Measurements from ENCODE around the gene GPSM3.
"Not testable (repeated sequence)": the region's sequence is repeated elsewhere in the genome, so short reads cannot be mapped to it uniquely, and the experiment has no call there.

GPSM3 gene

DNA sequence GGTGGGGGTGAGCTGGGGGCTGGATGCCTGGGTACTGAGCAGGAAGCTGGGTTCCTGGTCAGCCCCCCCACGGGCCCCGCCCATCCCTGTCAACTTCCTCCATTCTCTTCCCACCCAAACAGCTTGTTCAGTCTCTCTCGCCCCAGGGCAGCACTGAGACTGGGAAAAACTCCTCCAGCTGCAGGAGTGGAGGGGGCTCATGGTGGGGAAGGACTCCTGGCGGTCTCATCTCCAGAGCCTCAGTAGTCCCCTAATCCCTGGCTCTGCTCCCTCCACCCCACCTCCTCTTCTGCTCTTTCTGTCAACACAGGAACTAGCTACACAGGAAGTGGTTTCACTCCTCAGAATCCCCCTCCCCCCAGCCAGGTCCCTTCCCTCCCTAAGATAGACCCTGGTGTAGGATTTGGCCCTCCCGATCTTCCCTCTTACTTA lies at the start of gene GPSM3:
TSS of gene GPSM3 (minus strand) at position 36 of the 432 bp plus-strand sequence. CDS start 130 bp downstream, outside the sequence.
- no peak for DNase-seq

DNA sequence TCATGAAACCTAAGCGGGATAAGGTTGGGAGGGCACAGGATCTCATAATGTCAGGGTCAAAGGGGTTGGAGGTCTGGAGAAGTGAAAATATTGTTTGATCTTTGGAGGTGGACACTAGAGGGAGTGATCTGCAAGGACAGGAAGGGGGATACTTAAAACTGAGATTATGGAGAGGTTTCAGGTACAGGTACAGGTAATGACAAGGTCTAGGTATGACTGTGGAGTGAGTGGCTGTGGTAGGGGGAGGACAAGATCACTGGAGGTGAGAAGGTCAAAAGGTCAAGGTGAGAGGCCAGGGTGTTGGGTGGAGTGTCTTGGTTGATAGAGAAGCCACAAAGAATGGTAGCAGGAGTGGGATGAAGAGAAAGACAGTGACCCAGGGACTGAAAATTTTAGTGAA lies 48.2 kb upstream of the GPSM3 start:
- no peak for DNase-seq

GRCh38 chr6:32239462-32239861 lies 47.0 kb upstream of the GPSM3 start:
- DNase-seq = no peak

DNA sequence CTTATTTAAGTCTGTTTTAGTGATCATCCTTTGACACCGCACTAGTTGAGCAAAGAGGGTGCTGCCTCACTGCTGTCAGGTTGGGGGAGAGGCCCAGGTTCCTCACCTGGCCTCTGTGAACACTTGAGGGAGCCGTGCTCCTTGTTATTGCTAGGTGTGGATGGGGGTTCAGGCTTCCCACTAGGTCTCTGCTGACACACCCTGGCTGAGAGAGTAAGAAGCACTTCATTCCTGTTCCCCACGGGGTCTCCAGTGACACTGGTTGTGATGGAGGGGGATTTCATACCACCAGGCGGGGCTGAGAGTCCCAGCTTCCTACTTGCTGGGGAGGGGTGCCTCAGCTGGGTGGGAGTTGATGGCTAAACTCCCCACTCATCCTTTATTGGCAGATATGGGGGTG lies 42.5 kb upstream of the GPSM3 start:
- no peak for DNase-seq

DNA sequence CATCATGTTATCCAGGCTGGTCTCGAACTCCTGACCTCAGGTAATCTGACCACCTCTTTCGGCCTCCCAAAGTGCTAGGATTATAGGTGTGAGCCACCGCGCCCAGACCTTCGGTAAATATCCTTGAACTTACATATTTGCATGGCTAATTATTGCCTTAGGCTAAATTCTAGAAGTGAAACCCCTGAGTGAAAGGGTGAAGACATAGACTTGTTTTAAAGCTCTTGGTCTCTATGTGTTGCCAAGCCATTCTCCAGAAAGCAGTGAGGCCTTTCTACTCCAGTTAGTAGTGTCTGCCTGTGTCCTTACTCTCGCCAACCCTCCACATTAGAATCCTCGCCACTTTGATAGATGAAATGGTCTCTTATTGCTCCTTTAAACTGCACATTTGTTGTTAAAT lies 34.0 kb upstream of the GPSM3 start:
- DNase-seq = no peak

DNA sequence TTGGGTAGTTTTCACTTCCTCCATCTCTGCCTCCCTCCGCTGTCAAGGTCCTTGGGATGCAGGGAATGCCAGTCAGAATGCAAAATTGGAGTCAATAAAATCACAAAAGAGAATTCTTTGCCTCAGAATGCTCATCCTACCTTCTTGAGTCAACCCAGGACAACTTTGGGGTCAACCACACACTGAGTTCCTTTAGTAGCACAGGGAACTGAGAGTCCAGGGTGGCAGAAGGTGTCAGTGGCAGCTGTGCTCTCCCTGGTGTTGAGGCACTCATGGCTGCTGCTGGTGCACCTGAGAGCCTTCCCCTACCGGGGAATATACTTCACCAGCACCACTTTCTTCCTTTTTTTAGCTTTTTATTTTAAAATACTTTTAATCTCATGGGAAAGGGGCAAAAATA lies 32.3 kb upstream of the GPSM3 start:
- DNase-seq = no peak

- no peak for DNase-seq
Observed at GRCh38 chr6:32223258-32224235, 31.1 kb upstream of the GPSM3 start, which contains the start of gene NOTCH4. Gene NOTCH4 (minus strand): TSS chr6:32224067. CDS start chr6:32223928, 139 bp downstream.

- no peak for DNase-seq
Observed at GRCh38 chr6:32222333-32223230, 30.1 kb upstream of the GPSM3 start.

GRCh38 chr6:32220021-32220420 lies 27.6 kb upstream of the GPSM3 start:
- no peak for DNase-seq

- DNase-seq = no peak
Observed at GRCh38 chr6:32218167-32218566, 25.7 kb upstream of the GPSM3 start.

GRCh38 chr6:32216998-32217397 lies 24.6 kb upstream of the GPSM3 start:
- DNase-seq = no peak

DNA sequence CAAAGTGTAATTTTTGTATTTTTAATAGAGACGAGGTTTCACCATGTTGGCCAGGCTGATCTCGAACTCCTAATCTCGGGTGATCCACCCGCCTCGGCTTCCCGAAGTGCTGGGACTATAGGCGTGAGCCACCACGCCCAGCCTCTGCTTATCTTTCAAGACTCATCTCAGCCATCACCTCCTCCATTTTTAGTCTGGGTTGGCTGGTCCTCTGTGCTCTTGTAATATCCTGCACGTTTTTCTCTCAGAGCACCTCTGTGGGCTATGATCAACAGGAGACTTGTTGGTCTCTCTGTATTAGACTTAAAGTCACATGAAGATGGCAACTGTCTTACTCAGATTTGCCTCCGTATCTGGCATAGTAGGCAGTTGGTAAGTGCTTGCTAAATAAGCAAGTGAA lies 23.8 kb upstream of the GPSM3 start:
- no peak for DNase-seq

GRCh38 chr6:32215617-32216016 lies 23.2 kb upstream of the GPSM3 start:
- DNase-seq = no peak

DNA sequence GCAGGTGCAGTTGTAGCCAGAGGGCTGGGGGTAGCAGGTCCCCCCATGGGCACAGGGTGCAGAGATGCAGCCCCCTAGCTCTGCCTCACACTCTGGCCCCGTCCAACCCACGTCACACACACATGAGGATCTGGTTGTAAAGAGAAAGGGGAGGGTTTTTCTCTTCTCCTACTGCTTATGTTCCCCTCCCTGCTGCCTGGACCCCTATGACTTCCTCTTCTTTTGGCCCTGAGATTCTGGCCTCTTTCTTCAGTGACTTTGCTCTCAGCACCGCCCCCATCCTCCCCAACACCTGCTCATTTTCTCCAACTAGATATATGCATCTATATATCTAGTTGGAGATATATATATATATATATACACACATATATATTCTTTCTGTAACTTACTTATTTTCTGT lies 21.7 kb upstream of the GPSM3 start:
- no peak for DNase-seq

- no peak for DNase-seq
Observed at GRCh38 chr6:32213649-32214048, 21.2 kb upstream of the GPSM3 start.

DNA sequence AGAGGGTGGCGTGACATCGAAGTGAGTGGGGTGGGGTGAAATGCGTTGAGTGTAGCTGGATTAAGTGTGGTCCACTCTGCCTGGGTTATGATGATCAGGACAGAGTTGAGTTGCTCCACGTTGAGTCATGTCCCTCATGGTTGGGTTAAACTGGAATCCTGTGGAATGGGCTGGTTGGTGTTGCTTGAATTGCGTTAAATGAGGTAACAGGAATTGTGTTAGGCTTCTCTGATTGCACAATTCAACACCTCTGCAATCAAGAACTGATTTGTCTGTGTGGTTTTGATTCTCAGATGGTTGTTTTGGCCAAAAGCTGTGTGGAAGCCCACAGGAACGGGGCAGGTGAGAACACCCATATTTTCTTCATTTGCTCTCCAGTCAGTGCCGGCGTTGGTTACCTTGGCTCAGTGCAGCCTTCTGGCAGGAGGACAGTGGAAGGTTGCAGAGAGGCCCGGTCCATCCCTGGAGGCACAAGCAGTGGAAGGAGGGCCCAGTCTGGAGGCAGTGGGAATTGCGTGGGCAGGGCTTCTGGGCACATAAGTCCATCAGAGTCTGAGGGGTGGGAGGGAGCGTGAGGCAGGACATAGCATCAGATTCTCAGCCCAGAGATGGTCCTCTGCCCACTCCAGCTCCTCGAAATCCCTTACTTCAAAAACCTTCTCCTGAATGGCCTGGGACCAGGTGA lies 19.8 kb upstream of the GPSM3 start:
- no peak for DNase-seq

GRCh38 chr6:32211432-32211831 lies 19.0 kb upstream of the GPSM3 start:
- DNase-seq = not testable (repeated sequence)

GRCh38 chr6:32210191-32210601 lies 17.8 kb upstream of the GPSM3 start:
- no peak for DNase-seq

DNA sequence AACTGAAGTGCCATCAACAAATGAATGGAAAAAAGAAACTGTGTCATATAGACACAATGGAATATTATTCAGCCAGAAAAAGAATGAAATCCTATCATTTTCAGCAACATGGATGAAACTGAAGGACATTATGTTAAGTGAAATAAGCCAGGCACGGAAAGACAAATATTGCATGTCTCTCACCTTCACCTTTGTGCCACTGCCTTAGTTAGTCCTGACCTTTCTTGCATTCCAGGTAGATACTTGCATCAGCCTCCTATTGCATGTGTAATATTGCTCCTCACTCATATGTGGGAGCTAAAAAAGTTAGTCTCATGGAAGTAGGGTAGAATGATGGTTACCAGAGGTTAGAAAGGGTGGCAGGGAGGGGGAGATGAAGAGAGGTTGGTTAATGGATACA lies 16.6 kb upstream of the GPSM3 start:
- DNase-seq = no peak

DNA sequence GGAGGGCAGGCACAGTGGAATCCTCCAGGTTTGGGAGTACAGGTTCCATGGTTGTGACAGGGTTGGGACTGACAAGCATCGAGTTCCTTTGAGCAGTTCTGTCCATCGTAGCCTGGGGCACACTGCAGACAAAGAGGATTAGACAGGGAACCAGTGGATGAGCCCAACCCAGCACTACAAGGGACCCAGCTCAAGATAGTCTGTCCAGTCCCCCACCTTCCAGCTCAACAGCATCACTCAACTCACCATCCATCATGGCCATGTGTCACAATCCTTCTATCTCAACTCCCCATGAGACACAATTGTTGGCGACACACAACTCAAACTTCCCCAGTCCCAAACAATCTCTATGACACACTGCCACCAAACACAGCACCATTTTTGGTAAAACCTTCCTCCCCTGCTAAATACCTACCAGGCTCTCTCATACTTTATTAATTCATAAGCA lies 11.8 kb upstream of the GPSM3 start:
- DNase-seq = no peak

DNA sequence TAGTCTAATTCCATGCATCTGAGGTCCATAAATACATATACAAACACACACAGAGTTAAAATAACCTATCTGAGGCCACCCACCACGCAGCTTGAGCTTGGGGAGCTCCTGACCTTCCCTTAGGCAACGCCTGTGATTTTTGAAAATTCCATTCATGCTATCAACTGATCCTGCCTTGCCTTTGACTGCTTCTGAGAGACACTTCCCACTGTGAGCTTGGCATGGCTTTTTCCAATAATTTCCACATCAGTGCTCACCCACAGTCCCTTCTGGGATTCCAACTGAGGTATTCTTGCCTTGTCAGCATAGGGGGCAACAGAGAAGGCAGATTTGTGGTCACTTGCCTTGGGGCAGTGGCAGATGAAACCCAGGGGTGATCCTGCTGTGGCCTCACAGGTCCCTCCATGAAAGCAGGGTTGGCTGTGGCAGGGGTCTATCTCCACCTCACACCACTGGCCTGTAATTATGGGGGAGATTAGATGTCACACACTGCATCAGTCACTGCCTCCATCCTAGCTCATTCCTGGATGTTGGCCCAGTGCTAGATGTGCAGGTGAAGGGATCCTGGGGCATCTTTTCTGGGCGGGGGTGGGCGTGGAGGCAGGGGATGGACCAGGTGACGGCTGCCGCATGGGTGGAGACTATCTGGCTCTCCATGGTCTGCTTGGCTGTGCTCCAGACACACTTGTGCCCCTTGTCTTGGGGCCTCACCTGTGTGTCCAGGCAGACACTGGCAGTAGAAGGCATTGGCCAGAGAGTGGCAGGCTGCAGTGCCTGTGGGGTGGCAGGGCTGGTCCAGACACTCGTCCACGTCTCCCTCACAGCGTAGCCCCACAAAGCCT lies 11.2 kb upstream of the GPSM3 start:
- DNase-seq = no peak

DNA sequence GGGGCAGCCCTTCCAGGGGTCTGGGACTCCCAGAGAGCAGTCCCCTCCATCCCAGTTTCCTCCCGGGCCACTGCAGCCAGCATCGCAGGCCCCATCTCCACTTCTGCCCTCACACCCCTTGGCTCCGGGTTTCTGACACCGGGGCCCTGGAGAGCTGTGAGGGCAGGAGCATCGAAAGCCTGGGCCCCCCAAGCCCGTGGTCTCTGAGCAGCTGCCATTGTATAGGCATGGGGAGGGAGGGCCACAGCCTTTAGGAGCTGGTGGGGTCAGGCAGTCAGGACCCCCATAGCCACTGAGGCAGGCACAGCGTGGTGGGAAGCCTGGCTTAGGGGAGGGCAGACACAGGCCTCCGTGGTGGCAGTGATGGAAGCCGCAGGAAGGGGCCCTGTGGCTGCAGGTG lies 9.7 kb upstream of the GPSM3 start:
- no peak for DNase-seq

Data from GOT3 (cell line).